Superior temporal gyrus (tissue), 1 donor: ENCODE data around the gene OSBPL8.

ENCODE experiments used
- DNase-seq: peaks from one replicate; pipeline ENCODE4 v3.0.0-alpha.2; 2016; ENCODE audit errors: extremely low spot score

Gene OSBPL8

DNA sequence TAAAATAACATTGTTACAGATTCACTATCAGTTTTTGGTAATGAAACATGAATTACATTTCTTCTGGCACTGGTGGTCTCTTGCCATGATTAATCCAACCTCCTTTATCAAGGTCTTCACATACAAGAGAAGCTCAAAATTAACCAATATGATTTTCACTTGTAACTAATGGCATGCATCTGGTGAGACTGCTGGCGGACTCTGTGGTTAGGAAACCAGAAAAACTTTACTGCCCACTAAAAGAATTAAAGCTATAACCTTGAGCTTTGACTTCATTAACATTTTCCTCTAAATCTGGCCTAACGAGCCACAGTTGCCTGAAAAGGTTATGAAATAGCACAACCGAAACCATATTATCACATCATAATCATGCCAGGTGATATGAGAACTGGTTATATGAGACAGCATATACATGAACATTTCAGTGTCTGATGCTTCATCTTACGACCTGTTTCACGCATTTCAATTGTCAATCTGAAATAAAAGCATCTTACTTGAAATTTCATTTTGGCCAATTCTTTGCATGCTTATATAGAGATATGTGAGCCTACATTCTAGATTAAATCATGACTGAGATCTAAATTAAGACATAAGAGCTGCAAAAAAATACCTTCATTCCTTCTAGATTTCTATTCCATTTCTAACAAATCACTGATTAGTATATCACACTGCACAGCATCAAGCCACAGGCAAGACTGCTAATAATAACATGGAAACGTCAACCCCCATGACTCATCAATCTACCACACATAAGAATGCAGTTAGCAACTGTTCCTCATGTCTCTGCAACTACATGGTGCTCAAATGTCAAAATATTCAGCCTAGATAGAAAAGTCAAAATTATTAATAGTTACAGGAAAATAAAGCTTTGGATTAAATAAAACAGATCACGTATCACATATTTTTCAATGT, 89.3 kb downstream of the OSBPL8 start:
- DNase-seq: peak; percentile 69

DNA sequence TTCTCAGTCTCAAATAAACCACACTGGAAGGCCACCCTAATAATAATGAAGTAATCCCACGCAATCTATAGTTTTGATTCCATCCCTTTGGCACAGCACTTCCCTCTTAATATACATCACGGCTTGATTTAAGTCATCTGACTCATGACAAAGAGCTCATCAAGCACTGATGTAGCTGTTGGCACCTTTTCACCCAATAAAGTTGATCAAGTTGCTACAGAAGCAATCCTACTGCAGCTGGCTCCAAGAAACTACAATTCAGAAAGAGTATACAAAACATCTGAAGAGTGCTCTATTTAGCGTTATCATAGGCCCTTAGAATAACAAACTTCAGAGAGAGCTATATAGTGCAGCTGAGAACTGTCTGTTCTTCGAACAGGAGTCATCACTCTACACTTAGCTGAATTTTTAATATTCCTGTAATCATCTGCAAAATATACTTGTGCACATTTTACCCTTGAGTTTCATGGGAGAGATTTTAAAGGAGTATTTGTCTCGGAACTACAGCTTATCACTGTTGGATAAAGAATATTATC, 94.9 kb downstream of the OSBPL8 start:
- DNase-seq: no peak

DNA sequence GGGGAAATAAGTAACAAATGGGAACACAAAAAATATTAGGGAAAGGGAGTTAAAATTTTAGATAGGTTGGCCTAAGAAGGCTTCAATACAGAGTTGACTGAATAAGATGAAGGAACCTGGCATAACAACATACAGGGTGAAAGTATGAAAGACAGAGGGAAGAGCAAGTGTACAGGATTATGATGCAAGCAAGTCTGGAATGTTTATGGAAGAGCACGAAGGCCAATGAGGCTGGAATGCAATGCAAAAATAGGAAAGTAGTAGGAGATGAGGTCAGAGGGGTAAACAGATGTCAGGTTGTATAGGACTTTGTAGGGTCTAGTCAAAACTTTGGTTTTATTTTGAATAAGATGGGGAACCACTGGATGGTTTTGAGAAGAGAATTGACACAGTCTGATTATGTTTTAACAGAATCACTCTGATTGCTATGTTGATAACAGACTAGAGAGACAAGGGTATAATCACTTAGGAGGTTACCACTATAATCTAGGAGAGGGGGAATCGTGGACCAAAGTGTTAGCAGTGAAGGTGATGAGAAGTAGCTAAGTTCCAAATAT, 96.8 kb downstream of the OSBPL8 start:
- no peak for DNase-seq

DNA sequence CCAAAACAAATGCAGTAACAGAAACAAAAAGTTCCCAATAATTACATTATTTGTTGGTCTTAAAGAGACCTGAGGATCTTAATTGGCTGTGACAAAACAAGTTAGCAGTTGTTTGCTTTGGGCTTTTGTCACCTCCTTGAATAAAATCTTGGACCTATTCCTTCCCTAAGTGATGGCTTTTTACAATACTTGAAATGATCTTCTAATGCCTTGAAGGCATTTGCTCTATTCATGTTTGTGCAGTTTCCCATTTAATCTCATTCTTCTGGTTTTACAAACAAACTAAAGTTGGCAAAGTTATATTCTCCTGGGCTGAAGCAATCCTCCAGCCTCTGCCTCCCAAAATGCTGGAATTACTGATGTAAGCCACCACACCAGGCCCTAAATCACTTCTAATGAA, 98.8 kb downstream of the OSBPL8 start:
- no peak for DNase-seq

DNA sequence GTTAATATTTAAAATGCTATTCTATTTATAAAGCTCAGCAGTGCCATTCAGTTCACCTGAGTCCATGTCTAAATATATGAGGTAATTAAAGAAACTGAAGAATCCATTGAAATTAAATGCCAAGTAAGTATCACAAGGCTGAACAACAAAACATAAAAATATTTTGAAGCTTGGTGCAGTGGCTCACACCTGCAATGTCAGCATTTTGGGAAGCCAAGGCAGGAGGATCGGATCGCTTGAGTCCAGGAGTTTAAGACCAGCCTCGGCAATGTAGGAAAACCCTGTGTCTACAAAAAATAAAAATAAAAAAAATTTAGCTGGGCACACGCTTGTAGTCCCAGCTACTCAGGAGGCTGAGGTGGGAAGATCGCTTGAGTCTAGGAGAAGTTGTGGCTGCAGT, 101.8 kb downstream of the OSBPL8 start:
- DNase-seq: no peak

DNA sequence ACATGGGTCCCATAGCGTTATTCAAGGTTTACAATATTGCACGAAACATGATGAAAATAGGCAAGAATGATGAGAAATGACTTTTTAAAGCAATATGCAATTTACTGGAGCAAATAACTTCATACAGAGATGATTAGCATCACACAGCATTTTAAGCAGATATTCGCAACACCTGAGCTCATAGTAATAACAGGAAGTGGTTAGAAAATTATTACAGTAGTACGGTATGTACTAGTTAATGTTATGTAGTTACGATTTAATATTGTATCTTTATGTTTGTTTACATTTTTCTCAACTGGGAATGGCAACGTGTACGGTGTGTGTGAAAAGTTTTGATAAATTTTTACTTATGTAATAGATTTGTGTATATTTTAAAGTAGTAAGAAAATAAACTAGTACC, 102.6 kb downstream of the OSBPL8 start:
- DNase-seq: no peak

DNA sequence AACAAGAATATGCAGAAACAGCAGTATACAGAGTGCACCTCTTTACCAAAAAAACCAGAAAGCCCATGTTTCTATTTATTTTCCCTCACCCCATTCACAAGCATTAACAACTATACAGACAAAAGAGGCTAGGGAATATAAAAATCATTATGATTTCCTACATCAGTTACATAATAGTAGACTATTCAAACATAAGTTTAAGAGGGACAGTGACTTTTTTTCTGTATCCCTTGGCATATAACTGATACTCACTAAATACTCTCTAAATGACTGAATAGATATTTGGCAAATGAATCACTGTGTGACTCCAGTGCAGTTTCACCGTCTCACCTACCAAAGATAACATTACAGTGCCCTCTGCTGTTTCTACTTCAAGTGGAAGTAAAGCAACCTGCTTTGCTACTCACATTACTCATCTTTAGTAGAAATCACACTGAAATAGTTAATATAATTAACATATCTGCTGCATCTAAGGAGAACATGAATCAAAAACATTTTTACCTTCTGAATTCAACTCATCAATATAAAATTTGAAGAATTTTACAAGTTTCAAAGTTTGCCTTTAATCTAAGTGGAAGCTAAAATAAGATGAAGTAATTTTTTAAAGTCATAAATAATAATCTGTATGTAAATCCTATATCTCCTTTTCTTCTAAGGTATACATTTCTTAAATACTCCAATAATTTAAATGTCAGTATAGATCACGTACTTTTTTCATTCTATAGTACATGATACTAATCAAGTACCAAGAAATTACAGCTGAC, 103.8 kb downstream of the OSBPL8 start:
- DNase-seq: peak; percentile 75

DNA sequence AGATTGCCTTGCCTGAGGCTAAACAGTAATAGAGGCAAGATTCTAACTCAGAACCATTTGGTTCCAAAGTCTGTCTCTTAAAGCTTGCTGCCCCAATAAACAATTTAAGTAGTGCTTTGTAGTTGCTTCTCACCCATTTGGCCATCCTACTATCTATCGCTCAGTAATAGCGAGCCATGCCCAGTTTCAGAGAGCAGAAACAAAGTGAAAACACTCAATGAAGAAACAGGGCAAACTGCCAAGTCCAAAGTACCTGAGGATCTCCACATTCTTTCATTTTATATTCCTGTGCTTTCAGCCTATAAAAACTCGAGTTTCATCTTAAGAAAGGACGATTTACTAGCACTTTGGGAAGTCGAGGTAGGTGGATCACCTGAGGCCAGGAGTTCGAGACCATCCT, 108.0 kb downstream of the OSBPL8 start:
- no peak for DNase-seq

DNA sequence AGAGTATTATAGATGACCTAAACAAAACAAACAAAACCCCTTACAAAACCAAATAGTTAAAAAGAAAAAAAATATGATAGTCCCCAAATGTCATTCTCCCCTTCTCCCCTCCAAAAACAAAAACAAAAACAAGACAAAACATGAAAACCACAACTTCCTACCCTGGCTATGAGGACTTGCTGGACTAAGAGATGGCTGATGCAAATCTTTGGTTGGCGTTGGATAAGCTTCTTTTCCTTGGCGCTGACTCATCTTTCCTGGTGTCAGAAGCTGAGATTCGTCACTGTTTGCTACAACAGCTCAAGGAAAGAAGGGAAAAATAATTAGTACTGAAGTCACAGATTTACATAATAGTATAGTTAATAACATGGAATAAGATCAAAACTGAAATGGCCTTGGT, 108.9 kb downstream of the OSBPL8 start:
- DNase-seq: no peak

DNA sequence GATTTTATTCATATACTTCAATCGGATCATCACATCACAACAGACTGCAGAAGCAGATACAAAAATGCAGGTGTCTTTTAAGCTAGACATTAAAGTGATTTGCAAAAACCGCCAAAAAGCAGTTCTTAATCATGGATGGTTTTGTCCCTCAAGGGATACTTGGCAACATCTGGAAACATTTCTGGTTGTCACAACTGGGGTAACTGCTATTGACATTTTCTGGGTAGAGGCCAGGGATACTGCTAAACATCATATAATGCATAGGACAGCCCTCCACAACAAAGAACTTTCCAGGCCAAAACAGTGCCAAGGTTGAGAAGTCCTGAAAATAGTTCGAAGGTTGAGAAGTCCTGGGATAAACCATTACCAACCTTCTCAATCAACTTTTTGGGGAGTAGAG, 109.6 kb downstream of the OSBPL8 start:
- DNase-seq: no peak

DNA sequence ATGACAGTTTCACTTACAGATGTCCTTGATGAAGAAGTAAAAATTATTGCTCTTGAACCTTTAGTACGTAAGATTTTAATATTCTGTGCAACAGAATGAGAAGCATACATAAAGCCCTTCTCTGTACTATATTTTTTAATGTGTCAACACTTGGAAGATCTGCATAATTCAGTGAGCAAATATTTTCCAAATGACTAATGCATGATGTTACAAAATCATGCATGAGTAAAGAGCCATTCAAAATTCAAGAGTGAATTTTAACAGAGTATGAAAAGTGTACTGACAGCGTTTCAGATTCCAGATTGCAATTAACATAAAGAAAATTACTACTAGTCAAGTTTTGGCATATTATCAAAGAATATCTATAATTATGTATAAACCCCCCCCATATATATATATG, 110.0 kb downstream of the OSBPL8 start:
- no peak for DNase-seq

DNA sequence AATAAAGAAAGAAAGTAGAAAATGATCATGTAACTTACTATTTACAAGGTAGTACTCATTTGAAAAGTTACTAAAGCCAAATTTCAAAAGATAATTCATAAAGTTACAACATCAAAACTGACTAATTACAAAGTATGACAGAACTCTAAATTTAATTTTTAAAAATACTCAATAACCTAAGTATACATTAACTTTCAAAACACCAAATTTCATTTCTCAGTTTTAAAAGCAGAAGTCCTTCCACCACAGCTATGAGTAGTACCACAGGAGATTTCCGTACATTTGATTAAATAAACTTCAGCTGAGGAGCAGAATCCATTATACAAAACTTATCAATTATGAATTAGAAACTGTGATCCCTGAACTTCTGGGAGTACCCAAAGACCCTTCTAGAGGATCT, 110.6 kb downstream of the OSBPL8 start:
- no peak for DNase-seq

DNA sequence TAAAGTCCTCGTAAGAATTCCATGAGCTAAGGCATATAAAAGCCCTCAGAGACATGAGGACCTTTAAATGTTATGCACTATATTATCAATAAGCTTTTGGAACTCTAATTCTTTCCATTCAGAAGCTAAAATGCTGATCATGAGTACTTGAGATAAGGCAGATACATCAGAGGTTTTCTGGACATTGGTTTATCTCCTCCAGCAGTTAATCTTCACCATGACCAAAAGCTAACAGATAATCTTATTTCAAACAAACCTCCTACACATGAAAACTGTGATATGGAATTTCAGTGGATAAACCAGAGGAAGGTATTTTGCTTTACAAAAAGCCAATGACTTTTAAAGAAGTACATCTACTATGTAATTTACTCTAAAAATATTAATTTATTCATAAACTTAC, 113.5 kb downstream of the OSBPL8 start:
- no peak for DNase-seq

DNA sequence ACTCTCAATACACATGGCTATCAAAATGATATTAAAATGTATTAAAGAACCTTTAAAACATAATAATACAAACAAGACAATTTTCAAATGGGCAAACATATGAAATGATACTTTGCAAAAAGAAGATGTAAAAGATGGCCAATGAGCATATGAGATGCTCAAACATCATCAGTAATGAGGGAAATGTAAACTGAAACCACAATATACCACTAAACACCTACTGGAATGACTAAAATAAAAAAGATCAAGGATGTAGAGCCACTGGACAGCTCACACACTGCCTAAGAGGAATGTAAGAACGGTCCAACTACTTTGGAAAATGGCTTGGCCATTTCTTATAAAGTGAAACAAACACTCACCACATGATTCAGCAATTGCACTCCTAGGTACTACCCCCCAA, 114.1 kb downstream of the OSBPL8 start:
- no peak for DNase-seq

DNA sequence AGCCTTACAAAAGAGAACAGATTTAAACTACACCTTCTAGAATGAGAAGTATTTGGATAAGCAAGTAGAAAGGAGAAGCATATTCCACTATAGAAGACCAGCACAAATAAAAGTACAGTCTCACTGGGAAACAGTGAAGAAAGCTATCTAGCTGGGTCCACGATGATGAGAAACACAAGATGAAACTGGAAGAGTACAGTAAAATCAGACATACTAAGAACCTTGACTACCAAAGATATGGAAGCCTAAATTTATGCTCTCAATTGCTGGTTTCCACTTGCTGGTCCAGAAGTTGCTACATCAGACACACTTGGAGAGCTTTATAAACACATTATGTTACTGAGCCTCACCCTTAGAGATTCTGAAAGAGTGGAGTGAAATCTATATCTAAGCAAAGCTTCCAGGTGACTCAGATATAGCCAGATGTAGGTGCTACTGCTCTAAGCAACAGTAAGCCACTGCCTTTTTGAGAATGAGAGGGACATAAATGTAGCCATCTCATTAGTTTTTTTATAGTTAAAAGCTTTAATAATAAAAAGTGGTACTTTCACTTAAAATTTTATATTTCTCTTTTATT, 115.1 kb downstream of the OSBPL8 start:
- DNase-seq: no peak

DNA sequence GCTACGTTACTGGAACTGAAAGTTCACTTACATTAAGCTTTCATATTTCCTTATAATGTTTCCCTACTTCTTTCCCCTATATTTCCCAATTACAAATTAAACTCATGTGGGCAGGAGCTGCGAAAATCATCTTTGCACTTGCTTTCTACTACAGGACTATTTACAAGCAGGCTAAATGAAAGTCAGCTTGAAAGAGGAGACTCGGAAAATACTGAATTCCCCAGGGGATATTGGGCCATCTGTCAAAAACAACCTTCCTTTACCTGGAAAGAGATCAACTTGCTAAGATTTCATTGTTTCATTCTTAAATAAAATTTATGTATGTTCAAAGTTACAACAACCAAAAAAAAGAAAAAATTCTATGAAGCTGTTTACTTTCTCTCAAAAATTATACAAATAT, 118.6 kb downstream of the OSBPL8 start:
- DNase-seq: no peak

DNA sequence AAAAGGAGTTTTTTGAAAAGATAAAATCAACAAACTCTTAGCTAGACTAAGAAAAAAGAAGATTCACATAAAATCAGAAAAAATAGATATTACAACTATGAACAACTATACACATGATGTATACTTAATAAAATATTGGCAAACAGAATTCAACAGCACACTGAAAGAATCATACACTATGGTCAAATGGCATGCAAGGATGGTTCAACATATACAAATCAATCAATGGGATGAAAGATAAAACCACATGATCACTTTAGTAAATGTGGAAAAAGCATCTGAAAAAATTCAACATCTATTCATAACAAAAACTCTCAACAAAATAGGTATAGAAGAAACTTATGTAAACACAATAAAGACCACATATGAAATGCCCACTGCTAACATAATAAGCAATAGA, 126.8 kb downstream of the OSBPL8 start:
- no peak for DNase-seq

DNA sequence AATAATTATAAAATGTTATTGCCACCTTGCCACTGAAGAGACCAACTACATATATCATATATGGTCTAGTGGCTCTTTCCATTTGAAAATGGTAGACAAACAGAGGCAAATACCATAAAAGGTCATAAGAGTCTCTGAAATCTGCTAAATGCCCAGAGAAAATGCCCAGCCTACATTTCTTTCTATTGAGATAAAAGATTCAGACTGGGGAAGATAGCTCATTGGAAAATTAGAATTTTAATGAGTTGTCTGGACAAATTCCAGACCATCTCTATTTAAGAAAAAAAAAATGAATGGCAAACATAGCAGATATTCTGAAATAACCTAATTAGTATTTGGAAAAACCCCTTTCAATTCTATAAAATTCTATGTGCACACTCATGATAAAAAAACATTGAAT, 131.5 kb downstream of the OSBPL8 start:
- DNase-seq: no peak

DNA sequence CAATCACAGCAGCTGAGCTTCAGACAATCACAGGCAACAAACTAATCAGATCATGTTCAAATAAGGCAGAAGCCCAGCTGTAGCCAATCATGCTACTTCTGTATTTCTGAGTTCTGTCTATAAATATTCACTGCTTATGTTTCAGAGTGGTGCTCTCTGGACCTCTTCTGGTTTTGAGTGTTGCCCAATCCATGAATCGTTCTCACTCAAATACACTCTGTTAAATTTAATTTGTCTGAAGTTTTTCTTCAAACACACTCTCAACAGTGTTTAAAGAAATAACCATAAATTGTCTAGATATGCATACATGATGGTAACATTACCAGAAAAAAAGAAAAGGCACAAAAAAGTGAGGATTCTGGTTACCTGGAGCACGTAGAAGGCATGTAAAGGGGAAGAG, 133.4 kb downstream of the OSBPL8 start:
- no peak for DNase-seq

DNA sequence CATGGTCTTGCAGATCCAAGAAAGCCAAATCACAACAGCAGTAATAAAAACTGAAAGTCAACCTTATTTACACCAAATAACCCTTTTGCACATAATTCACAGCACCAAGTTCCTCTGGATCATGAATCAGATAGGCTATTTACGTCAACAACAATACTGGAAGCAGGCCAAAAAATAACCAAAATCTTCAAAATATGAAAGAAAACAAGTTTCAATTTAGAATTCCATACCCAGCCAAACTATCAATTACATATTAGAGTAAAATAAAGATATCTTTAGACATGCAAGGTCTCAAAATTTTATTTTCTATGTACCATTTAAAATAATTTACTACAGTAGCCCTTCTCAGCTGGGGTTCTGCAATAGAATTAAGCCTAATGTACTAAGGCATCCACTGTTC, 134.6 kb downstream of the OSBPL8 start:
- DNase-seq: no peak

DNA sequence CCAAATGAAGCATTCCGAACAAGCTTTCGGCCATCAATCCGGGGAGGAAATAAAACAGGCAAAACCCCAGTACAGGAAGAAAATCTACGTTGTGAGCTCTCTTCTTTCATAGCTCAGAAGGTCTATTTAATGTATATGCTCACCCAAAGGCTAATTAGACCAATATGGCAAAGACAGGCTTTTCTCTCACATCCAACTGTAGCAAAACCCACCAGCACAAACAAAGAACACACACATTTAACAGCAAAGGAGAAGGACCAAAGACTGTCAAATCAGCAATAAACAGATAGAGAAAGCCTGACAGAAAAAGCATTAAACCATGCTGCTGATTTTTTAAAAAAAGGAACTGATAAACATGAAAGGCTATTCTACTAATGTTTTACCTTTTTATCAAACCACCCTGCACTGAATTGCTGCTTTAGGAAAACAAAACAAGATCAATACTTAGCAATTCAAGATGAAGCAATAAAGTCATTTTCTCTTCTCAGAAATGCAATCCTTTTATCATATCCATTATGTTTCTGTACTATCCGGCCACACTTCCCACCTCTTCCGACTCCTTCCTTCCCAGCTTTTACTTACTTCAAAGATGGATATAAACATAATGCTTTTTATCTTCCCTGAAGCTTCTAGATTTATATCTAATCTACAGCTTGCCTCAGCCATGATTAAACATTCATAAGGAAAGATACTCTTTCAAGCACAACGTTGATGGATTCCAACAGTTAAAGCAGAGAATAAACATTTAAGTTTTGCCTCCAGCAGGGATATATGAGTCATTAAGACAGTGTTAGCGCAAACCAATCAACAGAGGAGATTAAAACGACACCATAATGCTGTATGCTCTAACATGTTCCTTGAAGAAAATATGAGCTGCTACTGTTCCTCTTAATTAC, 136.8 kb downstream of the OSBPL8 start:
- peak; percentile 61 for DNase-seq
